HG03520 (cell line): ENCODE measurements around the gene PRMT5.
"Not testable (repeated sequence)": the region's sequence is repeated elsewhere in the genome, so short reads cannot be mapped to it uniquely, and the experiment has no call there.

Experiments used
- ATAC-seq: cut with Tn5 transposase; IDR thresholded peaks from one replicate; pipeline ENCODE4 v1.9.1; 2021; ENCODE audit warnings: mild to moderate bottlenecking, moderate library complexity; ENCODE audit not compliant: unreplicated experiment

Gene PRMT5

DNA sequence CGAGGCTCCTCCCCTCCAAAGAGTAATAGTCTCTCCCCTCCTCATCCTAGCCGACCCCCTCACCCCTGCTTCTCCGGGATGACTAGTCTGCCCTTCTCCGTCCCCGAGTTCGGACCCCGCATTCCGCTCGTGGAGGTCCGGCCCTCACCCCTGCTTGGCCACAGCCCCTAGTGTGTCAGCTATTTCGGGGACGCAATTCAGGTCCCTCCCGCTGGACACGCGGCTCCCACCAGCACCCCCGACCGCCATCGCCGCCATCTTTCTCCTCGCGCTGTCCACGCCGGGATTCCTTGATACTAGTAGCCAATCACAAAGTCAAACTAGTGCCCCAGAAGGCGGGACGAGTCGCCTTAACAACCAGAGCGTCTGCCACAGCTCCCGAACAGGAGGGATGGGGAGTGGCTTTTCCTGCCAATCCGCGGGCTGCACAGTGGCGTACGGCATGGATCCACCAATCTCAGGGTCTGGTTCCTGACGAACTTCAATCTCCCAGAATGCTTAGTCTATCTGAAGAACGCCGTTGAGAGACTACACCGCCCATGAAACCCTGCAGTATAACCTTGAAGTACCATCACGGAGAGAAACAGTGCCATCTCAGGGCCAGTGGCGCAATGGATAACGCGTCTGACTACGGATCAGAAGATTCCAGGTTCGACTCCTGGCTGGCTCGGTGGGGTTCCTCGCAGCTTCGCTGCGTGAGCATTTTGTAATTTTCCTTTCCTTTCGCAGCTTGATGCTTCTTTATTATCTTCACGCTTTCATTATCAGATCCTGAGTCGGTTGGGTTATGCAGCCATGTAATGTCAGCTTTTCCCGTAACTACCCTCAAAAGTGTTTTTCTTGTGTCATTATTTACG lies at the start of gene PRMT5:
Gene PRMT5 (minus strand): TSS at position 273 of the 857 bp plus-strand sequence. CDS start 15 bp downstream, at position 258.
- peak; percentile 88 for ATAC-seq

DNA sequence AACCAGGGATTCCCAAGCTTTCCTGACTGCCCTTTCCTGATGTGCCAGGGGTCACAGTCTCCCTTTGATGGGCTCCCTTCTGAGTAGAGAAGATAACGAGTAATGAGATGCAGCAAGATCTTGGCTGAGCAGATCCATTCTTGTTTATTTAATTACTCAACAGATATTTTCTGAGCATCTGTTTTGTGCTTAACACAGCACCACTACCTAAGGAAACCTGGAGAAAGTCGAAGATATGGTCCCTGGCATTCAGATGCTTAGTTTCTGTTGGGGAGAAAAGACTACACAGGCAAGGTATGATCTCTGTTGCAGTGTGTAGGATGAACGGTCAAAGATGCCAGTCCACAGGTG lies 49.3 kb upstream of the PRMT5 start:
- no peak for ATAC-seq

GRCh38 chr14:22977684-22978486 lies 48.7 kb upstream of the PRMT5 start:
- no peak for ATAC-seq

DNA sequence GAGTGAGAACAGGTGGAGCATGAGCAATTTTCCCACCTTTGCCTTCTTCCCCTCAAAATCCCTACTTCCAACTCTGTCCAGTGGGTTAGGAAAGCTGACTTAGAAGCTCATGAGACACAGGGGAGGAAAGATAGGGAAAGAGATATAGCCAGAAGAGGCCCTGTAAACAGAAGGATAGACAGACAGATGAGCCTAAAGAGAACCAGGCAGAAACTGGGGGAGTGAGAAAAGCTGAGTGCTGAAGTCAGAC lies 48.2 kb upstream of the PRMT5 start:
- ATAC-seq: no peak

GRCh38 chr14:22976620-22977433 lies 47.7 kb upstream of the PRMT5 start:
- ATAC-seq: no peak

- ATAC-seq: no peak
These were observed 45.5 kb upstream of the PRMT5 start for GRCh38 chr14:22974530-22975313.

GRCh38 chr14:22973217-22974032 lies 44.2 kb upstream of the PRMT5 start:
- ATAC-seq: no peak

GRCh38 chr14:22972313-22972930 lies 43.2 kb upstream of the PRMT5 start:
- no peak for ATAC-seq

GRCh38 chr14:22971152-22971551 lies 42.0 kb upstream of the PRMT5 start:
- no peak for ATAC-seq

GRCh38 chr14:22966783-22967269 lies 37.6 kb upstream of the PRMT5 start:
- ATAC-seq: no peak

- not testable (repeated sequence) for ATAC-seq
These were observed 37.0 kb upstream of the PRMT5 start for GRCh38 chr14:22965916-22966782.

DNA sequence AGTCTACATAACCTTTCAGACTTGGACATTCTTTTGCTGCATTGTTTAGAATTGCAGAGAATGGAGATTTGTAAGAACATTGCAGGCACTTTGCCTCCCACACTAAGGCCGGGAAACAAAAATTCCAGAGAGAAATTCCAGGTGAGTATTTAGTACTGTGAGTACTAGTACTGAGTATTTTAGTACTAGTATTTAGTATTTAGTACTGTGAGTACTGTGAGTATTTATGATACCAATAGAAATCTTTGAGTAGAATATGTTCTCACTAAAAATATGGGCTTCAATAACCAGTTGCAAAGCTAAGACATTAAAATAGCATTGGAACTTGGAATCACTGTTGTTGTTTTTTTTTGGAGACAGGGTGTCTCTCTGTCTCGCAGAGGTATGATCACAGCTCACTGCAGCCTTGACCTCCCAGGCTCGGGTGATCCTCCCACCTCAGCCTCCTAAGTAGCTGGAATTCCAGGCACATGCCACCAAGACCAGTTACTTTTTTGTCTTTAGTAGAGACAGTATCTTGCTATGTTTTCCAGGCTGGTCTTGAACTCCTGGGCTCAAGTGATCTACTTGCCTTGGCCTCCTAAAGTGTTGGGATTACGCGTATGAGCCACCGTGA lies 33.0 kb upstream of the PRMT5 start:
- no peak for ATAC-seq

GRCh38 chr14:22955702-22956569 lies 26.8 kb upstream of the PRMT5 start:
- no peak for ATAC-seq

GRCh38 chr14:22952418-22952817 lies 23.2 kb upstream of the PRMT5 start:
- no peak for ATAC-seq

- ATAC-seq: not testable (repeated sequence)
These were observed 22.6 kb upstream of the PRMT5 start for GRCh38 chr14:22951795-22952194.

- ATAC-seq: no peak
These were observed 16.5 kb upstream of the PRMT5 start for GRCh38 chr14:22945642-22946041.

DNA sequence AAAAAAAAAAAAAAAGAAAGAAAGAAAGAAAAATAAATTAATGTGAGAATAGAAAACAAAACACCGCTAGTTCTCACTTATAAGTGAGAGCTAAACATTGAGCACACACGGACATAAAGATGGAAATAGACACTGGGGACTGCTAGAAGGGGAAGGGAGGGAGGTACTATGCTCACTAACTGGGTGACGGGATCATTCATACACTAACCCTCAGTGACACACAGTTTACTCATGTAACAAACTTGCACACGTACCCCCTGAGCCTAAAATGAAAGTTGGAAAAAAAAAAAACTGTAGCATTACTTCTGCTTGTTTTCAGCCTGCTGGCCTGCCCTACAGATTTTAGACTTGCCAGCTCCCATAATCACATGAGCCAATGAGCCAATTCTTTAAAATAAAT lies 10.5 kb upstream of the PRMT5 start:
- ATAC-seq: no peak
